GM20000 (cell line): ENCODE measurements around the gene DLX1.

Source experiments
- DNase-seq: peaks from one replicate; pipeline ENCODE4 v3.0.0; 2012; ENCODE audit warnings: low spot score
- TF ChIP-seq, protein P1 (sequence below): IDR thresholded peaks from 2 replicates; pipeline ENCODE4 v1.5.1; 2012; ENCODE audit warnings: mild to moderate bottlenecking, control low read depth; ENCODE audit errors: extremely low read depth, missing control alignments

Gene DLX1

DNA sequence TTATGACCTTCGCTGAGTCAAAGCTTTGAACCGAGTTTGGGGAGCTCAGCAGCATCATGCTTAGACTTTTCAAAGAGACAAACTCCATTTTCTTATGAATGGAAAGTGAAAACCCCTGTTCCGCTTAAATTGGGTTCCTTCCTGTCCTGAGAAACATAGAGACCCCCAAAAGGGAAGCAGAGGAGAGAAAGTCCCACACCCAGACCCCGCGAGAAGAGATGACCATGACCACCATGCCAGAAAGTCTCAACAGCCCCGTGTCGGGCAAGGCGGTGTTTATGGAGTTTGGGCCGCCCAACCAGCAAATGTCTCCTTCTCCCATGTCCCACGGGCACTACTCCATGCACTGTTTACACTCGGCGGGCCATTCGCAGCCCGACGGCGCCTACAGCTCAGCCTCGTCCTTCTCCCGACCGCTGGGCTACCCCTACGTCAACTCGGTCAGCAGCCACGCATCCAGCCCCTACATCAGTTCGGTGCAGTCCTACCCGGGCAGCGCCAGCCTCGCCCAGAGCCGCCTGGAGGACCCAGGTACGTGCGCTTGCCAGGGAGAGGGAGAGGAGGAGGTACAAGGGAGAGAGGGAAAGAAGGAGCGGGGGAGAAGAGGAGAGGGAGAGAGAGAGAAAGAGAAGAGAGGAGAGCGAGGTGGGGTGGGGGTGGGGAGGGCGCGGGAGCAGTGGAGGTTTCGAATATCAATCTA, at the start of gene DLX1:
TSS of gene DLX1 (plus strand) at position 48 of the 700 bp plus-strand sequence. CDS start at position 219, 171 bp downstream.
- TF ChIP-seq, protein P1, sequence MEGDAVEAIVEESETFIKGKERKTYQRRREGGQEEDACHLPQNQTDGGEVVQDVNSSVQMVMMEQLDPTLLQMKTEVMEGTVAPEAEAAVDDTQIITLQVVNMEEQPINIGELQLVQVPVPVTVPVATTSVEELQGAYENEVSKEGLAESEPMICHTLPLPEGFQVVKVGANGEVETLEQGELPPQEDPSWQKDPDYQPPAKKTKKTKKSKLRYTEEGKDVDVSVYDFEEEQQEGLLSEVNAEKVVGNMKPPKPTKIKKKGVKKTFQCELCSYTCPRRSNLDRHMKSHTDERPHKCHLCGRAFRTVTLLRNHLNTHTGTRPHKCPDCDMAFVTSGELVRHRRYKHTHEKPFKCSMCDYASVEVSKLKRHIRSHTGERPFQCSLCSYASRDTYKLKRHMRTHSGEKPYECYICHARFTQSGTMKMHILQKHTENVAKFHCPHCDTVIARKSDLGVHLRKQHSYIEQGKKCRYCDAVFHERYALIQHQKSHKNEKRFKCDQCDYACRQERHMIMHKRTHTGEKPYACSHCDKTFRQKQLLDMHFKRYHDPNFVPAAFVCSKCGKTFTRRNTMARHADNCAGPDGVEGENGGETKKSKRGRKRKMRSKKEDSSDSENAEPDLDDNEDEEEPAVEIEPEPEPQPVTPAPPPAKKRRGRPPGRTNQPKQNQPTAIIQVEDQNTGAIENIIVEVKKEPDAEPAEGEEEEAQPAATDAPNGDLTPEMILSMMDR, result no peak
- DNase-seq, result no peak

DNA sequence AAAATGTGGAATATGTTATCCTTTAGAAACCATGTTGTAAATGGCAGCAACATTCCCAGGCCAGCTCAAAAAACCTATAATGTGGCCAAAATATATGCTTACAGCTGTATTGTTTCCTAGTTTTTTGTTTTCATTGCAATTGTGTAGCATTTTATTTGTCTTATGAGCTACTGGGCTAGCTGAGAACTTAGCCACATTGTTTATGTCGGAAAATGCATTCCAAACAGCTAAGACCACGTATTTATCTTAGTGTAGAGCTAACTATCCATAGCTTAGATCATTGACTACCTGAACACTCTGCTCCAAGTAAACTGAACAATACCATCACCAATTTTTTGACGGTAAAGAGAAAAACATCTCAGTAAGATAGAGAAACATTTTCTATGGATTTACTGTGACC, 47.2 kb upstream of the DLX1 start:
- TF ChIP-seq, protein P1, result no peak
- no peak for DNase-seq

DNA sequence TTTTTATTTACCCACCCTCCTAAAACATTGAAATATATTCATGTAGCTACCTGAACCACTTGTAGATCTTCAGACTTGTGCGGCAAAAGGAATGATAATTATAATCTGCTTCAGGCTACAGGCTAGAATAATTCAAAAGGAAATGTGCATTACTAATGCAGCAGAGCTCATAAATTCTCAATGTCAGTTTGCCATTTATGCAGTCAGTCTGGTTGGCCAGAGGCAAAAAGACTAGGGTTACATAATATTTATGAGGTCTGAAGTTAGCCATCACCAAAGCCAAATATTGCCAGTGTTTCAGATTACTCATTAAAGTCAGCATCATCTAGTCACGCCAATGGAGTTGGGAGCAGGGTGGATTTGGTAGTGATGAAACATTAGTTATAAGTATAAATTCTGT, 46.7 kb upstream of the DLX1 start:
- DNase-seq, result no peak
- TF ChIP-seq, protein P1, result no peak

DNA sequence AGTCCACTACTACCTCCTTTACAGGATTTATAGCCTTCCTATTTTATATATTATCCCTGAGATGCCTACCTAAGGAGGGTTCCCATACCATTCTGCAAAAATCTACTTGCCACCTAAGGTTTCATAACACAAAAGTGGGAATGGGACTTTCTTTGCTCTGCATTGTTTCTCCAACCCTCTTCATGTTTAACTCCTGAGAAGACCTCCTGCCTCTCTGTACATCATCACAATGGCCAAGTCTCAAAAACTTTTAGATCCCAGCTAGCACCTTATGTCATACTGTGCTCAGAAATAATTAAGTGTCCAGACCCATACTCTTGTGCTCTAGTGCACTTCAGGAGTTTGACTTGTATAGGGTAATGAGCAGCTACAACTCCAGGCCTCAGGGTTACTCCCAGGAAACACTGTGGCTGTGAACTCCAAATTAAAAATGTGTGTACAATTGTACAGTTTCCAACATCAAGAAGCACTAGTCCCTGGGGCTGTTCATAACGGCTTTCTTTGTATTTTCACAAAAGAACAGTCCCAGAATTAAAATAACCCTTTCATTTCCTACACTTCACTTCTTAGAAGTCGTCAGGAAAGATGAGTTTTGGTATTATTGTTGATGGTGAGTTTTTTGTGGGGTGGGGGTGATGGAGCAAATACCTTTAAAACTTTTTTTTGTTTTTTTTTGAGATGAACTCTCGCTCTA, 46.1 kb upstream of the DLX1 start:
- DNase-seq, result no peak
- TF ChIP-seq, protein P1, result no peak

DNA sequence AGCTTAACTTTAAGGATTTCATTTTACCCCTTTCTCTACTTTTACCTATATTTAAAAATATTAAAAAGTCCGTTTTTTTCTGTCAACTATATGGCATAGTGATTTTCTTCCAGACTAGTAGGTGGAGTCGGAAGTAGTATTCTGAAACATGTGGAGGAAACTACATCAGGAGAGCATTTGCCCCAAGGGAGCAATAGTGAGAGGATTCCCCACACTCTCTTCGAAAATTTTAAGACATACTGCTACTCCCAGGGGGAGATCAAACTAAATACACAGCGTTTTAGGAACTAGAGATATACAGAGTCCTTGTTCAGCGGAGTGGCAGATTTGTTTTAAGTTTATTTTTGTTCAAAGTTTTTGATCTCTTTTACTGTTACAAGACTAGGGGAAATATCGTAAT, 45.0 kb upstream of the DLX1 start:
- DNase-seq, result no peak
- TF ChIP-seq, protein P1, result no peak

DNA sequence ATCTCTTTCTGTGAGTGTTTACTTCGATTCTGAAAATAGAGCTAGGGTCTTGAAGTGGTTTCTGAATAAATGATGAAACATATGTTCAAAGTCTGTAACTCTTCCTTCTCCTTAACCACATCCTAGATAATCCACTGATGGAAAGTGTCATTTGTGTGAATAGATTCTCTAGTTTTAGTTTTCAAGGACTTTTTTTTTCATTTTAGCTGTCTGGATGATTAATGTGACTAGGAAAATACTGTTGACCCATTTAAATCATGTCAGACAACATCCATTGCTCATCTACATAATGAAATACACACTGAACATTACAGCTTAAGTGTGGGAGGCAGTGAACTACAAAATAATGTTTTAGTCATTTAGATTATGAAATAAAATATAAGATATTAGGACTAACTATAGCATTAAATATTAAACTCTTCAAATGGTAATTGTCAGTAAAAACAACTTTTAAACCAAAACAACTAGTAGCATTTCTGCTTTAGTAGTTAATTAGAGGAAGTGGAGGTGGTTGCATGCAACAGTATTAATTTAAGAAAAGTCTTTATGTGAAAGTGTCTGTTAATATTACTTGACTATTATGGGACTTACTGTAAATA, 39.1 kb upstream of the DLX1 start:
- TF ChIP-seq, protein P1, result no peak
- DNase-seq, result no peak

DNA sequence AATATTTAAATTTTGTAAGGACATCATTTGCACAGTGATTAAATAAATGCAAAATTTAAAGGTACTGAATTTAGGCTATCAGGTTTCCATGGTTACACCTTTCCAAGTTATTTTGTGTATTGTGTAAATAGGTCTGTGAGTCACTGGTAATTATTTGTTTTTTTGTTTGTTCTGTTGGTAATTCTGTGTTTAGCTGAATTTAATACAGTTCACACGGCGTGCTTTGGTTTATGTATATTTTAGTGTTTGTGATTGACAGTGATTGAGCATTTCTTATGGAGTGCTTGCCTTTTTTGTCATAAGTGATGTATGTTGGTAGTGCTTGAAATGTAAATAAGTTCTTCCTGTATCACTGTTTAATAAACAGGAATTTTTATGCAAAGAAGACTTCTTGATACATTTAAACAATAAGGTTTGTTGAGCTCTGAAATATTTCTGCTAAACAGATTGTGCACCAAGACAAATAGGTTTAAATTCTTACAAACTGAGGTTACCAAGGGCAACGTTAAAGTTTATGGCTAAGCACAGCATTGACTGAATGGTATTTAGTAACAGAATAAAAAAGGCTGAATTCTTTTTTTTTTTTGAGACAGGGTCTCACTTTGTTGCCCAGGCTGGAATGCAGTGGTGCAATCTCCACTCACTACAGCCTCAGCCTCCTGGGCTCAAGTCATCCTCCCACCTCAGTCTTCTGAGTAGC, 38.3 kb upstream of the DLX1 start:
- DNase-seq, result no peak
- TF ChIP-seq, protein P1, result no peak
